Measurements from ENCODE around the gene PTRH1. TPM values are rescaled to one million over a fixed set of nuclear protein-coding genes. Genes with fewer than 3 reads are reported as not detected.
A peak's percentile ranks its signal among the peaks of the same experiment; 100 is the strongest.

Gene PTRH1
- total RNA-seq, 2 donors from 2014 or later: 8.7 to 9.1 TPM

GRCh38 chr9:127744398-127745110, 29.1 kb upstream of the PTRH1 start:
- DNase-seq (ENCODE audit: low spot score): no peak
- intact Hi-C loops (cut with DNase I): no loop called here

- DNase-seq (ENCODE audit: low spot score): no peak
- intact Hi-C loops (cut with DNase I): loop anchor here in 1 of 2 donors (2.0 kb wide), 1 partner anchor 180 kb away; no protein-coding TSS in a partner anchor
These were observed 27.1 kb upstream of the PTRH1 start for GRCh38 chr9:127742435-127743088.

GRCh38 chr9:127741831-127742434, 26.5 kb upstream of the PTRH1 start:
- no peak for DNase-seq (ENCODE audit: low spot score)
- intact Hi-C loops (cut with DNase I): loop anchor here in 1 of 2 donors (2.0 kb wide), 1 partner anchor 181 kb away; no protein-coding TSS in a partner anchor

DNA sequence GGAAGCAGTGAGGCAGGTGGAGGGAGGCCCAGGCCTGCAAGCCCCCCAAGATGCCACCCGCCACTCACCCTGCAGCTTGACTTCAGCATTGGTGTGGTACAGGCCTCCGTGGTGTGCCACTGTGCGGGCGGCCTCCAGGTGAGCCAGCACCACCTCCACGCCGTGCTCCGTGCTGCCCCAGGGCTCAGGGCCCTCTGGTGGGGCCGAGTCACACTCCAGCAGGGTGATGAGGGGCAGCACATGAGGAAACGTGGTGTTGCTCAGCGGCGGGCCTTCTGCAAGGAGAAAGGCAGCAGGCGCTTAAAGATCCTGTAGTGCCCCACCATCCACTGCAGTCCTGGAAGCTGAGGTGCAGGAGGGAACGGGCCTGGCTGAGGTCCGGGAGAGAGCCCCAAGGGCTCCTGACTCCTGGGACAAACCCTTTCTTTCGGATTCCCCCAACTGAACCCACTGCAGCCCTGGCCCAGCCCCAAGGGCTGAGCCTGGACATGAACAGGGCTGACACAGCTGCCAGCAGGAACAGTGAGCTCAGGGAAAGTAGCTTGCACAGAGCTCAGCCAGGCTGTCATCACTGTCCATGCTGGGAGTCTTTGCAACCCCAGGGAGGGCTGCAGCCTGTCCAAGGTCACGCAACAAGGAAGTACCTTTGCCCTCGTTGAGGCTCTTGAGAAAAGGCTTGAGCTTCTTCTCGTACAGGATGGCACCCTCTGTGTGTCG, 24.3 kb upstream of the PTRH1 start:
- no peak for DNase-seq (ENCODE audit: low spot score)
- intact Hi-C loops (cut with DNase I): loop anchor here (5.0 to 10.0 kb wide), 4 partner anchors 43 to 185 kb away; no protein-coding TSS in a partner anchor

GRCh38 chr9:127738666-127739065, 23.2 kb upstream of the PTRH1 start:
- intact Hi-C loops (cut with DNase I): loop anchor here (5.0 to 10.0 kb wide), 4 partner anchors 44 to 186 kb away; no protein-coding TSS in a partner anchor
- no peak for DNase-seq (ENCODE audit: low spot score)

DNA sequence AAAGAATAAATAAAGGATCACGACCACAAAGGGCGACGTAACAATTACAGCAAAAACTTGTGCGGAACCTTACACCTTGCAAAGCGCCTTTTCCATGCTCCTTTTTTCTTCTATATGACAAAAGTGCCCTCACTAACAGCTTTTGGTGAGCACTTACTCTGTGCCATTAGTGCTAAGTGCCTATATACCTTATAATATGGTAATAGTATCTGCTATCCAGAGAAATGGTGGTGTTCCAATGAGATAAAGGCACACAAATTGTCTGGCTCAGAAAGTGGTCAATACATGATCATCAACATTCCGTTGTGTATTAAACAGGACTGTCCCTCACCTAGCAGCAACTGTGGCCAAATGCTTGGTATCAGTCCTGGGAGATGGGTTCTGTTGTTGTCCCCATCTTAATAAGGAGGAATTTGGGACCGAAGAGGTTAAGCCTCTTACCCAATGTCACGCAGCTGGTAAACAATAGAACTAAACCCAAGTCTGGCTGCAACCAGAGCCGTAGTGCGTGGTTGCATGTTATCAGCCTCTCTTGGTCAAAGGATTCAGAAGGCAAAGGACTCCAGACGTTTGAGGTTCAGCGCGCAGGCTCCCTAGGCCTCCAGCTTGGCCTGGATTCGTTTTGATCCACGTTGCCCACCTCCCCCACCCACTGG, 20.2 kb upstream of the PTRH1 start:
- intact Hi-C loops (cut with DNase I): loop anchor here (2.0 to 10.0 kb wide), 5 partner anchors 47 to 189 kb away; no protein-coding TSS in a partner anchor
- DNase-seq (ENCODE audit: low spot score): no peak

GRCh38 chr9:127734747-127735529, 19.5 kb upstream of the PTRH1 start, which contains the start of gene TOR2A:
TOR2A (minus strand) TSS chr9:127735294; CDS start chr9:127735270, 24 bp downstream.
- intact Hi-C loops (cut with DNase I): loop anchor here (2.0 to 10.0 kb wide), 7 partner anchors 47 to 213 kb away; no protein-coding TSS in a partner anchor
- peak; percentile 100 for DNase-seq (ENCODE audit: low spot score)

GRCh38 chr9:127734247-127734746, 18.8 kb upstream of the PTRH1 start:
- DNase-seq (ENCODE audit: low spot score): no peak
- intact Hi-C loops (cut with DNase I): loop anchor here (2.0 to 10.0 kb wide), 5 partner anchors 131 to 212 kb away; no protein-coding TSS in a partner anchor

DNA sequence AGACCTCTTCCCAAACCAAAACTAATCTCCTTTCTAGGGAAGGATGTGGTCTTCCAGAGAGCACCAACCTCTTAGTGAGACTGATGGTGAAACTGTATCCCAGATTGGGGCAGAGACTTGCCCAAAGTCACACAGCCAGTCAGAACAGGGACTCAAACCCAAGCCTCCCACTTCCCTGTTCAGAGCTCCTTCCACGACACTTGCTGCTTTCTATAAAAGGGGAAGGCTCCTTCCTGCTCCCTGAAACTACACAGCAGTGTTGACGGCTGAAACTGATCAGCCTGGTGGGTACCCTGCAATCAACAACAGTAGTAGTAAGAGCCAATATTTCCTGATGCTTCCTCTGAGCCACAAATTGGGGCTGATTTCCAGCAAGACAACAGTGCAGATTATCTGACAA, 18.2 kb upstream of the PTRH1 start:
- intact Hi-C loops (cut with DNase I): loop anchor here (2.0 to 10.0 kb wide), 5 partner anchors 131 to 211 kb away; no protein-coding TSS in a partner anchor
- DNase-seq (ENCODE audit: low spot score): no peak

DNA sequence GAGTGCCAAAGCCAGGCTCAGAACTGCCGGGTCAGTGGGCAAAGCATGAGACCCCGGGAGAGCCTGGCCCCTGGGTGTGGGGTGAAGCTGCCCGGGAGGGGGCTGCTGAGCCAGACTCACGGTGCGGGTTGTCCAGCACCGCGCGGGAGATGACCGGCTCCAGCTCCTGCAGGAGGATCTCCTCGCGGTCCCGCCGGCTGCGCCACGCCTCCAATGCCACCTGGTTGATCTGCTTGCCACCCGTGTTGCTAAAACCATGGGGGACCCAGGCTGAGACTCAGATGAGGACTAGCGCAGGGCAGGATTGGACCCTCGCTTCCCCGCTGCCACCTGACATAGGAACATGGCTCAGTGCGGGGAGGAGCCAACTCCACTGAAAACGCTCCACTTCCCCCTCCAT, 17.0 kb upstream of the PTRH1 start:
- no peak for DNase-seq (ENCODE audit: low spot score)
- intact Hi-C loops (cut with DNase I): loop anchor here (5.0 to 10.0 kb wide), 4 partner anchors 132 to 210 kb away; no protein-coding TSS in a partner anchor

- DNase-seq (ENCODE audit: low spot score): no peak
- intact Hi-C loops (cut with DNase I): loop anchor here (5.0 to 10.0 kb wide), 4 partner anchors 133 to 210 kb away; no protein-coding TSS in a partner anchor
These were observed 16.5 kb upstream of the PTRH1 start for GRCh38 chr9:127731938-127732337.

- no peak for DNase-seq (ENCODE audit: low spot score)
- intact Hi-C loops (cut with DNase I): loop anchor here (5.0 to 10.0 kb wide), 4 partner anchors 134 to 209 kb away; no protein-coding TSS in a partner anchor
These were observed 15.4 kb upstream of the PTRH1 start for GRCh38 chr9:127730799-127731410.

- no peak for DNase-seq (ENCODE audit: low spot score)
- intact Hi-C loops (cut with DNase I): loop anchor here (5.0 to 10.0 kb wide), 4 partner anchors 135 to 208 kb away; no protein-coding TSS in a partner anchor
These were observed 14.8 kb upstream of the PTRH1 start for GRCh38 chr9:127730262-127730661.

GRCh38 chr9:127729522-127730256, 14.2 kb upstream of the PTRH1 start:
- intact Hi-C loops (cut with DNase I): loop anchor here (5.0 to 10.0 kb wide), 5 partner anchors 135 to 225 kb away; no protein-coding TSS in a partner anchor
- DNase-seq (ENCODE audit: low spot score): no peak

DNA sequence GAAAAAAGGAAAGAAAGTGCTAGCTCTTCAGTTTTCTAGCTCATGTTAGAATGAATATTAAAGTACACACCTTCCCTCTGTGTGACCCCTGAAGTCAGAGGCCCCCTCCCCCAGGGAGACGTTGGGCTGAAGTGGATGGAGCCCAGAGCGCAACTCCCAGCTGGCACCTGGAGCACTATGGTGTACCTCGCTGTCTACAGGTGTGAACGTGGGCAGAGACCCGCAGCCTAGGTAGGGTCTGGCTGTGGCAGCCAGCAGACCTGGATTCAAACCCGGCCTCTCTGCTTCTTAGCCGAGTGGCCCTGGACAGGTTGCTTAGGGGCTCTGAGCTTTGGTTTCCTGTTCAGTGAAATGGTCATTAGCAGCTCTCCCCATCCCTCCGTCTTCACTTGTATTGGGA, 13.3 kb upstream of the PTRH1 start:
- DNase-seq (ENCODE audit: low spot score): peak; percentile 59
- intact Hi-C loops (cut with DNase I): loop anchor here in 1 of 2 donors (10.0 kb wide), 1 partner anchor 224 kb away; no protein-coding TSS in a partner anchor

- DNase-seq (ENCODE audit: low spot score): no peak
- intact Hi-C loops (cut with DNase I): loop anchor here in 1 of 2 donors (10.0 kb wide), 1 partner anchor 222 kb away; no protein-coding TSS in a partner anchor
These were observed 11.4 kb upstream of the PTRH1 start for GRCh38 chr9:127726871-127727270.

Data from posterior vena cava (tissue), 2 donors.